Ecto neural progenitor cell (in vitro differentiated cells): ENCODE measurements around the gene PTPRS.

Source experiments
- DNase-seq: peaks from one replicate; pipeline ENCODE4 v3.0.0-alpha.2; 2018; ENCODE audit warnings: low spot score

The PTPRS gene

DNA sequence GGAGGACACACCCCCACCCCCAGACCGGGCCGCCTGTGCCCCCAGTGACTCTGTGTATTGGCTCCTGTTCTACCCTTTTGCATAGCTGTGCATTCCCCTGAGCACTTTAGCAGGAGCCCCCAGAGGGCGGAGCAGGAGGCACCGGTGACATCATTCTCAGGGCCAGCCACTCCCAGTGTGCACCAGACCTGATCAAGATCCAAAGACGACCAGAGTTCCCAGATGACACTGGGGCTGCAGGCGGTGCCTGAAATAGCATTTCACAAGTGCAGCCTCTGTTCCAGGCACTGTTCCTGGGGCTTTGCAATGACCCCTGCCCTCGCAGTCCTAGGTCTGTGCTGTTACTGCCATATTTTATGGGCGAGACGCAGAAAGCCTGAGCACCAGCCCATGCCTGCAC, 14.5 kb upstream of the PTPRS start:
- DNase-seq: no peak

DNA sequence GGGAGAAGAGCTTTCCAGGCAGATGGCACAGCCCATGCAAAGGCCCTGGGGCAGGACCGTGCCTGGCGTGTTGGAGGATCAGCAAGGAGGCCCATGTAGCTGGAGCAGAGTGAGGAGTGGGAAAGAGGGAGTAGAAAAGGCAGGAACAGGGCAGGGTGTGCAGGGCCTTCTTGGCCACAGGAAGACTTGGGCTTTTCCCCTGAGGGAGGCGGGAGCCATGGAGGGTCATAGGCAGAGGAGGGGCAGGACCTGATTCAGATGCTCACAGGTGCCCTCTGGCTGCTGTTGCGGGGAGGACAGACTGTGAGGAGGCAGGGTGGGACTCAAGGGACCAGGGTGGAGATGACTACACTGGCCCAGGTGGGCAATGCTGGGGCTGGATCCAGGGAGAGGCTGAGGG, 13.8 kb upstream of the PTPRS start:
- DNase-seq: no peak

DNA sequence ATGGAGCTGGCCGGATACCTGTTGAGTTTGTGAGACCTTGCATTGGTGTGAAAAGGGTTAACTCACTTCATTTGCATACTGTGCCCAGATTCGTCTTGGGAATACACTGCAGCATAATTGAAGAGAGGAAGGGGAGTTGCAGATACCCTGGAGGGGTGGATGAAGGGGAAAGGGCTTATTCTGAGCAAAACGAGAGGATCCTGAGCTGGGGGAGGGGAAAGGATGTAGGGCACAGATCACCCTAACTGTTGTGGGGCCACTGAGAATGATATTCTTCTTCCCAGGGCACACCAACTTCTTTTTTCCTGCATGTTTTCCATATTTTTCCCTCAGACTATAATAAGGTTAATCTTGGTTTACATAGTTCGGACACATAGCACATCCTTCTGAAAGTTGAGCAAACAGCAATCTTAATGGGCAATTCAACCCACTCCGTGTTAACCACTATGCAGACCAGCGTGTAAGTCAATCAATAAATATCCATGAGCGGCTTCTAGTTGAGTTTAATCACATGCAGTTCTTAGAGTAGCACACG, 11.7 kb upstream of the PTPRS start:
- DNase-seq: no peak

DNA sequence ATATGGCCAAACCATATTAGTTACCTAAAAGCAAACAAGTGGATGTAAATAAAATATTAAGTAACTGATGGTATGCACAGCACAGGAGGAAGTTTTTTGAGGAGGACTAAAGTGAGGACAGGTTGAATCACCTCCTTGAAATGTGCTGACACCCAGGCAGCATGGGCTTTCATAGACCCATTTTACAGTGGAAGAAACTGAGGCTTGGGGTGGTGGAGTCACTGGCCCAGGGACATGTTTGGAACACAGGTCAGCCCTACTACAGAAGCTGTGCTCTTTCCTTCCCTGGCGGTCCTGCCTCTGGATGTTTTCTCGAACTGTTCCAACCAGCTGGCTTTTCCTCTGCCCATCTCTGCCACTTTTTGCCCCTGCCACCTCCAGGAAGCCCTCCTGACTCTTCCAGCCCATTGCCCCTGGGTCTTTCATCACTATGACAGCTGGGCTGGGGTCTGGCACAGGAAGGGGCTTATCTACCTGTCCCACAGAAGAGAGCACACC, 11.2 kb upstream of the PTPRS start:
- no peak for DNase-seq

DNA sequence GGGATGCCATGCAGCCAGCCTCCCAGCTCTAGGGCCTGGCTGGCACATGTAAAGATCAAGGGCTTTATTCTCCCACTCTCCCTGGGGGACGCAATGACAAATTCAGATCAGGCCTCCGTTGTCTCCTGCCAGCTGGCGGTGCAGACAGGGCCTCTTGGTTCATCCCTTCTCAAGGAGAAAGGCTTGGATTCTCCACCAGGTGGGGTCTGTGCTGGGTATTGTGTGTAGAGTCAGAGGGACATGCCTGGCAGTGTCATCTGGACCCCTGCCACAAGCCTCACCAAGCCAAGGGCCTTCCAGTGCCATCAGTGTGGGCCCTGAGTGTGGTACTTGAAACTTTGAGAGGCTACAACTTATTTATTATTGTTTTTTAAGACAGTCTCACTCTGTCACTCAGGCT, 8.4 kb upstream of the PTPRS start:
- DNase-seq: no peak

DNA sequence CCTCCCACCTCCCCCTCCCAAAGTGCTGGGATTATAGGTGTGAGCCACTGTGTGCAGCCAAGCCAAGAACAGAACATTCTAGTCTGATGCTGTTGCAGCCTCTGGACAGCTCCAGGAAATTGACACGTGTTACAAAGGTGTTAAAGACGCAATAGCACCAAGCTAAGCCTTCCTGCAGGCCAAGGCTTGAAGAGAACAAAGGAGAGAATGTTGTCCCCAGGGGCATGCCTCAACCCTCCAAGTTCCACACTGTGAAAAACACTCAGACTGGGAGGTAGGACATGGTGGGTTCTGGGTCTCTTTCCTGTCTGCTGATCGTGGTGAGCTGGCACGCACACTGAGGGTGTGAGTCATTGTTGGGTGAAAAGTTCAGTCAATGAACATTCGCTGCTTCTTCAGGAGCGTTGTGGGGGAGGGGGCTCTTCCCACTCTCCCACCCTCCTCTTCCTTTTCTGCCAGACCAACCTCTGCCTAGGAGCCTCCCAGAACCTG, 5.3 kb upstream of the PTPRS start:
- DNase-seq: no peak

DNA sequence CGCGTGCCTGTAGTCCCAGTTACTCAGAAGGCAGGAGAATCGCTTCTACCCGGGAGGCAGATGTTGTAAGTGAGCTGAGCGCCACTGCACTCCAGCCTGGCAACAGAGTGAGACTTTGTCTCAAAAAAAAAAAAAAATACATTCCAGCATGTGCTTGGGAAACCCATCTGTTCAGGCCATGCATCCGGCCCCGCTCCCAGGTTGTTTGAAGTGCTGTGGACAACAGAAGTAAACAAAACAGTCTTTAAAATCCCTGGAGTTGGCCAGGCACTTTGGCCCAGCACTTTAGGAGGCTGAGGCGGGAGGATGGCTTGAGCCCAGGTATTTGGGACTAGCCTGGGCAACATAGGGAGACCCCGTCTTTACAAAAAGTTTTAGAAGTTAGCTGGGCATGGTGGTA, 3.2 kb upstream of the PTPRS start:
- DNase-seq: no peak

DNA sequence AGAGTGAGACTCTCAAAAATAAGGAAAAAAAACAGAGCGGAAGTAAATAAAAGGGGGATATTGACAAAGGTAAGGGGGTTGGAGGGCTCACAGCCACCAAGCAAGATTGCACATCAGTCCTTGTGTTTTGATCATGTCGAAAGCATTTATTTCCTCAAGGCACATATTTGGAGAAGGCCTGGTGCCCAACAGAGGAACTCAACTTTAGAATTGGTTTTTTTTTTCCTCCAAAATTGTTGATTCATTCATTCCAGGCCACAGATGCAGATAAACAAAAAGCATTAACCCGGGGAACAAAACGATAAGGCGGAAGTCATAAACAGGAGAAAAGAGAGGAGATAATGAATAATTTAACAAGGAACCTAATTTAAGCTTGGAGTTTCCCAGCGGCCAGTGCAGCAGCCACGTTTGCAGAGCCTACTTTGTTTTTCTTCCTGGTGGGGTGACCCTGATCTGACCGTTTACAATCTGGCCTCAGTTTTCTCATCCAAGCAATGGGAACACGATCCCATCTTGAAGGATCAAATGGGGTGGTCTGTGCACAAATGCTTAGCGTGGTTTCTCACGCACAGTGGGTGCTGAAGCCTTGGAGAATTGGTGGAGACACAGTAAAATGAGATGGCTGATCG, 2.1 kb upstream of the PTPRS start:
- no peak for DNase-seq

DNA sequence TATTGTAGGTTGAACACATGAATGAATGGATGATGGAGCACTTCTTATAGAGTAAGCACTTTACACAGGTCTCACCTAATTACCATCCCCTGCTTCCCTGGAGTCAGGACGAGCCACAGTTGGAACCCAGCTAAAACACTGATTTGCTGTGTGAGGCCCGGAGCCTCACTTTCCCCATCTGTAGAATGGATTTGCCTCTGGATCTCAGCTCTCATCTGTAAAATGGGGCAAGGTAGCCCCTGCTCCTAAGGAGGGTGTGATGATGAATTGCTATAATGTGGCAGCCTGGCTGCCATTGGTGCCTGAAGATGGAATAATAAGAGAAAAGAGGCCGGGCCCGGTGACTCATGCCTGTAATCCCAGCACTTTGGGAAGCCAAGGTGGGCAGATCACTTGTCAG, 1.4 kb upstream of the PTPRS start:
- DNase-seq: no peak

DNA sequence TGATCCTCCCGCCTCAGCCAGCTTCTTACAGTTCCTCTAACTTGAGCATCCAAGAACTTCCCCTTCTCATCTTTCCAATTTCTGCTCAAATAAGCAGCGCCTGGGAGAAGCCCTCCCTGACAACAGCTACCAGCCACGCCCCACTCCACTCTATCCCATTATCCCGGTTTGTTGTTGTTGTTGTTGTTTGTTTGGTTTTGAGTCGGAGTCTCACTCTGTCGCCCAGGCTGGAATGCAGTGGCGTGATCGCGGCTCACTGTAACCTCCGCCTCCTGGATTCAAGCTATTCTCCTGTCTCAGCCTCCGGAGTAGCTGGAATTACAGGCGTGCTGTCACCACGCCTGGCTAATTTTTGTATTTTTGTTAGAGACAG, 822 bp upstream of the PTPRS start:
- no peak for DNase-seq

DNA sequence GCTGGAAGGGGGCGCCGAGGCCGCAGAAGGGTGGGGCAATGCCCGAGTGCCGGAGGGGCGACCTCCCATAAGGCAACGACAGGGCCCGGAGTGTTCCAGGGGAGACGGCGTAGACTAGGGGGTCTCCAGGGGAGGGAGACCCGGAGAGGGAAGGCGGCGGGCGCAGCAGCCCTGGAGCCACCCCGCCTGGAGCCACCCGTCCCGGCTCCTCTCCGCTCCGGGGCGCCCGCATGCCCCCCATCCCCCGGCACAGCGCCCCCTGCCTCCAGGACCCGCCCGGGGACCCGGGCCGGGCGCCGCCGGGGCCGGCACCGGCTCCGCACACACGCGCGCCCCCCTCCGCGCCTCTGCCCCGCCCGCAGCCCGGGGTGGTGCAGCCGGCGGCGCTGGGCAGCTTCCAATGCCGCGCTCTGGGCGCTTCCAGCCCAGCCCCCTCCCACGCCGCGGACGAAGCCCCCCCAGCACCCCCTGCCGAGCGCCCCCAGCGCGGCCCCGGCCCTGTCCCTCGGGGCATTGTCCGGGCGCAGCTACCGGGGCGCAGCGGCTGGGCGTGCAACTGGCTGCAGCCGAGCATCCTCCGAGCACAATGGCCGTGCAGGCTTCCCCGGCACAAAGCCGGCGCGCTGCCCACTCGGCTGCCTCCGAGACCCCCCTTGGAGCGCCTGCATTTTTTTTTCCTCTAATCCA, 519 bp downstream of the PTPRS start:
- DNase-seq: peak; percentile 74

DNA sequence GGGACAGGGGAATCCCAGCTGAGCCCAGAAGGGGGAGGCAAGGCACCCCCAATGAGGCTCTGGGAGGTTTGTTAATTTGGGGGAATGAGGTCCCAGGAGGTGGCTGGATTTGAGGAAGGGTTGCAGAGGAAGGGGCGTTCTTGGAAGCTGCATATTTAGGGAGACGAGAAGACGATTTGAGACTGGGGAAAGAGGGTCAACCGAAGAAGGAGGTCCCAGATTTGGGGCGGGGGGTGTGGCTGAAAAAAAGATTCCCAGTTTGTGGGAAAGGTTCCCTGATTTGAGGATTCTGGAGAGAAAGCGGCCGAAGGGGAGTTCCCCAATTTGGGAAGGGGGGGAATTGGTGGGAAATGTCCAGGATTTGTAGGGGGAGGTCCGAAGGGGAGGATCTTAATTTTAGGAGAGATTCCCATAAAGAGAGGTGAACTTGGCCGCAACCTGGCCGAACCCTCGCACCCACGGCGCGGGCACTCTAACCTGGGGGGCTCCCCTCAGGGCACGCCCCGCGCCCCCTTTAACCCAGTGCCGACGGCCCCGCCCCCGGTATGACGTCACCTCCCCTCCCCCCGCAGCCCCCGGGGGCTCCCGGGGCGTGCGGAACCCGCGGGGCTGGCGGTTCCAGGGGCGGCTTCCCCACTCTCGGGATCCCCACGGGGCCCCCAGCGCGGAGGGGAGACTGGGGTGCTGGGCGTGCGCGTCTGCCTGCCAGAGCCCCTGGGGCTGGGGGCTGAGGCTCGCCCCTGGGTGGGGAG, 1.2 kb downstream of the PTPRS start:
- peak; percentile 68 for DNase-seq

DNA sequence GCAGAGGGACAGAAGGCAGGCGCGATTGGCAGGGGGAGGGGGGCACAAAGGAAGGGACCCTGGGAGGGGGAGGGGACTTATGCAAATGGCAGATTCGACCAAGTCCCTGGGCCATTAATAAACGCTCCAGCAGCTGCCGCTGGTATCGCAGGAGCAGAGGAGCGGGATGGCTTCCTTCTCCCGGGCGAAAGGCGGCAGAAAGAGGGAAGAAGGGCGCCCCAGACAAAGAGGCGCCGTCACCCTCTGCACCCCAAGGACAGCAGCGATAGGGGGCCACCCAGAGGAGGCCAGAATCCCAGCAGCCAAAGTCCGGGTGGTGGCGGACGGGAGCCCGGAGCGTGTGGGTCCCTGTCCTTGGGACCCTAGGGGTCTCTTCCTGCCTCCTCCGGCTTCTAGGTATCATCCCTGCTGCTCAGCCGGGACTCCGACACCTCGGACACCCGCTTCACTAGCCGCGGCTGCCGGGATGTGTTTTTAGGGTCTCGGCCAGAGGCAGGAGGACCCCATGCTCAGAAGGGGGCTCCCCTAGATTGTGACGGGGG, 1.9 kb downstream of the PTPRS start:
- peak; percentile 76 for DNase-seq

DNA sequence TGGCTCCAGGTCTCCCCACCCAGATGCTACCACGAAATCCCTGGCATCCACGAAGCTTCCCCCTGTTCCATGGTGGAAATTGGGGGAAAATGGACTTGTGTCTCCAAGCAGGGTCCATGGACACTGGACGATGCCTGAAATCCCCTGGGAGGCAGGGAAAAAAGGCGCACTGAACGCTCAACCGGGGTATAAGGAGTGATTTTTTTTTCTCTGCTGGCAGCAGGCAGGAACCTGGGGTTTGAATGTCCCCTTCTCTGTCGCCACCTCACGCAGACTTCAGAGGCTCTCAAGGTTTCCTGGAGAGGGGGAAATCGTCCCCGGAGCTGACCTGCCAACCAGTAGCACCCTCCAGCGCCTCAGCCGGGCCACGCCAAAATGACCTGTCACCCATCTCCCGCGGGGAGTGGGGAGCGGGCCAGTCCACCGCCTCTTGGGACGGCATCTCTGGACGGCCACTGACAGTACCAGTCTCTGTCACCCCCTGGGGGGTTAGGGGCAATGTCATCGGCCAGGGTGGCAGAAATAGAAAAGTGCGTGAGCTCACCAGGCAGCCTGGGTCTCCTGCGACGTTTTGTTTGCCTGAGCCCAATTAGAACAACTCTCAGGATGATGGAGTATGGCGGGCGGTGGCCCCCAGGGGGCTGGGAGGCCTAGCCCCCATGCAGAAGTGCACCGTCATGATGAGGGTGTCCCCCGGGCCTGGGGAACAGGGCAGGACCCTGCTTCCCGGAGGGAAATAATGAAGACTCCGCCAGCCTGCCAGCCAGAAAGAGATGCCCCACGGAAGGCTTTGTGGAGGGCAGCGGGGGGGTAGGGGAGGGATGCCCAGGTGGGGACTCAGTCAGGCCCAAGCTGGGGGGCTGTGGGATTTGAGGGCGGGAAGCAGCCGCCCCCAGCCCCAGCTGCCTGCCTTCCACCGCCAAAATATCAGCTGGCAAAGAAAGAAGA, 2.6 kb downstream of the PTPRS start:
- DNase-seq: no peak

DNA sequence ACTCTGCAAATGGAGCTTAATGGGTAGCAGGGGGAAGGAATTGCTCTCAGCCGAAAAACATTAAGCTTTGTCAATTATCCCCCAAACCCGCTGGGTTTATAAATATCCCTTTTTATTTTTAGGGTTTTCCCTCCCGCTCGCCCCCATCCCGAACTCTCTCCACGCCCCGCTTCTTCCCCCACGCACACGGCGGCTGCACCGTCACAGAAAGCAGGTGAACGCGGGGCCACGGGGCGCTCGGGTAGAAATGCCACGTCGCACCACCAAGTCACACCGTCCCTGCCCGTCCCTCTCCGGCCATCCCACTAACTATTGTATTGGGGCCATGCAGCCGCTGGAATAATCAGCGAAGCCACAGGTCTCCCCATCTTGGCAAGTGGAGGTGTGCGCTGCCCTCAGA, 3.5 kb downstream of the PTPRS start:
- no peak for DNase-seq

DNA sequence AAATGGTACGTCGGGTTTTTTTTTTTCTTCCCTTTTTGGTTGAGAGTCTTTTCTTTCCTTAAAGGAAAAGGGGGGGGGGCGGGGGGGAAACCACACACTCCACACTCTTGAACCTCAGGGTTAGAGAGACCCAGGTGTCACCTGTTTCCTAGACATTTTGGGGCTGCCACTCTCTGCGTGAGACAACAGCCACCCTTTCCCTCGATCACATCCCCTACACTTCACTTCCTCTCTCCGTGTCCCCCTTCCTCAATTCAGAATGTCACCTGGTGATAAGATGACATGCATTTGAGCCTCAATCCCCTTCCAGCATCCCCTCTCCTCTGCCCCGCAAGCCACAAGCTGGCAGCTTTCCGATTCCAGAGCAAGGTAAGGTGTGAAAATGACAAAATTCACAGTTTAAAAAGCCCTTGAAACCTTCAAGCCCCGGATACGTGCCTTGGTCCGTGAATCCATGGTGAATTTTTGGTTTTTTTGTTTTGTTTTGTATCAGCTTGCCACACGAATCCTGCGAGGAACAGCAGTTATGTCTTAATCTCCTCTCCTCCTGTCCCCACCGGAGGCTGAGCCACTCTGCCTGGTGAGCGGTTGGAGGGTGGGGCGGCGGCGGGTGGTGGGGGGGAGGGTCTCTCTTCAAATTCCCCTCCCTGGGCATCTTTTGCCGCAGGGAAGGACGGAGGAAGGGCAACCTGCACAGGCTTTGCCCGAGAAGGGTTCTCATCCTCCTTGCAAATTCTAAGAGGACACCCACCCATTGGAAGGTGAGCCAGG, 4.2 kb downstream of the PTPRS start:
- no peak for DNase-seq

DNA sequence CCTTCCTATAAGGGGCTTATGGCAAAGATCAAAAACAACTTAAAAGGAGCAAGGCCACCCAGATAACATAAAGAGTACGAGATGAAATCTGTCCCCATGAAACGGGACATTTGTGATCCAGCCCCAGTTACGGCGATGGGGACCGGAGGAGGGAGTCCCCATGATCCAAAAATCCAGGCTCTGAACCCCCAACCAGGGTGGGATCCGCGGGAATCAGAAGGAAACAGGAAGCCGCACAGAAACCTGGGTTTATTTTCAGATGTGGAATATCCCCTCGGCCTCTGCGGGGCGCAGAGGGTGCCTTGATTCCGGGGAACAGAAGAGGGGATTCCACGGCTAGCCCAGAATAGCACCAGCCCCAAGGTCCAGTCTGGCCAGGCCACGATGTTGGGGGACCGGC, 5.0 kb downstream of the PTPRS start:
- DNase-seq: no peak

DNA sequence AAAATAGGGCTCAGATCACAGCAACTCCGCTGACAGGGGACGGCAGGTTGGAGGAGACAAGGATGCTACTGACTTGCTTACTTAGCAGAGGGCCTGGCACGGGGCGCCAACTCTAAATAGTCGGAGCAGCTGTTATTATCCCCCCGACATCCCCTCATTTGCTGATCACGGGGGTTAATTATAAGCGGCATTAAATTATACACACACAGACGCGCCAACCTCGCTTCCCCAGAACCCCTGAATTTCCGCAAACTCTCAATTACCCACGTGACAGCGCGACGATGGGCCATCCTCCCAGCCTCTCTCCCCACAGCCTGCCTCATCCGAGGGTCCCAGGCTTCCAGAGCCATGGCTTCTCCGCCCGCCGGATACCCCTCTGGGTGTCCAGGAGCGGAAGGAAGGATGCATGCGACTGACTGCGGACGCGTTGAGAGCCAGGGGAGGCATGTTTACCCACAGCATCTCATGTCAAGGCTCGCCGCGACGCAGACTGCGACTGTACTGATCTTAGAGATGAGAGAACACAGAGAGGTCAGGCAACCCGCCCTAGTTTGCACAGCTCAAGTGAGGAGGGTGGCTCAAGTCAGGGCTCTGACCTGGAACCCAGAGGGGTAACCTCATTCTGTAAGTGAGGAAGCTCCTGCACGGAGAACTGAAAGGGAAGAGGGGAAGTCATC, 5.7 kb downstream of the PTPRS start:
- no peak for DNase-seq

DNA sequence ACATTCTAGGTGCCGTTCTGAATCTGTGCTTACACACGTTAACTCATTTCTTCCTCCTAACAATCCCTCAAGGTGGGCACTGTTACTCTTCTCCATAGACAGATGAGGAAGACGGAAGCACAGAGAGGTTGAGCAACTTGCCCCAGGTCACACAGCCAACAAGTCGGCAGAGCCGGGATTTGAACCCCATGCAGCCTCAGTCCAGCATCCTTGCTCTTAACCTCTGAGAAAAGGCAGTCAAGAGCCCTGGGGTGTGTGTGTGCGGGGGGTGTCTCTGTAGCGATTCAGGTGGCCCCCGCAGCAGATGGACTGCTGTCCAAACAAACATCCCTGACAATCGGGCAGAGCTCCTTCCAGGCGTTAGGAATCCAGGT, 6.3 kb downstream of the PTPRS start:
- no peak for DNase-seq
